Gastroesophageal sphincter (tissue), 3 donors: Measurements from ENCODE around the gene PHLDB3.
A peak's percentile ranks its signal among the peaks of the same experiment; 100 is the strongest.

Experiments
- CTCF ChIP-seq, 4 experiments: fragments of 200-600 bp in 2 of 4; fragments of 450-650 bp in 2 of 4; sonication (generic) in 1 of 4; IDR thresholded peaks; one replicate each; pipeline ENCODE4 v1.5.1; 2017 to 2019; ENCODE audit warnings: antibody characterized with exemption in 4 of 4, mild to moderate bottlenecking in 2 of 4, moderate library complexity in 2 of 4
- POLR2A ChIP-seq, 2 donors: fragments of 450-650 bp; IDR thresholded peaks; one replicate each; pipeline ENCODE4 v1.6.1; 2017; ENCODE audit warnings: antibody characterized with exemption in 2 of 2, mild to moderate bottlenecking in 2 of 2, moderate library complexity in 1 of 2
- POLR2AphosphoS5 ChIP-seq: sonication (generic); formaldehyde crosslinking; IDR thresholded peaks from one replicate; pipeline ENCODE4 v1.6.1; 2017; ENCODE audit warnings: antibody characterized with exemption

GRCh38 chr19:43474986-43475705 lies 29.4 kb downstream of the PHLDB3 start:
- TF ChIP-seq CTCF (IDR thresholded peaks at IDR 0.05): no peak
- peak; percentile 83 for TF ChIP-seq POLR2AphosphoS5
- TF ChIP-seq POLR2A (IDR thresholded peaks at IDR 0.05): peak in 1 of 2 donors; percentile 22
